Measurements from ENCODE around the gene LCLAT1. TPM values are rescaled to one million over a fixed set of nuclear protein-coding genes. Genes with fewer than 3 reads are reported as not detected.

The LCLAT1 gene
- total RNA-seq, 2 experiments from 2014 or later, result 8.3 to 10.2 TPM

DNA sequence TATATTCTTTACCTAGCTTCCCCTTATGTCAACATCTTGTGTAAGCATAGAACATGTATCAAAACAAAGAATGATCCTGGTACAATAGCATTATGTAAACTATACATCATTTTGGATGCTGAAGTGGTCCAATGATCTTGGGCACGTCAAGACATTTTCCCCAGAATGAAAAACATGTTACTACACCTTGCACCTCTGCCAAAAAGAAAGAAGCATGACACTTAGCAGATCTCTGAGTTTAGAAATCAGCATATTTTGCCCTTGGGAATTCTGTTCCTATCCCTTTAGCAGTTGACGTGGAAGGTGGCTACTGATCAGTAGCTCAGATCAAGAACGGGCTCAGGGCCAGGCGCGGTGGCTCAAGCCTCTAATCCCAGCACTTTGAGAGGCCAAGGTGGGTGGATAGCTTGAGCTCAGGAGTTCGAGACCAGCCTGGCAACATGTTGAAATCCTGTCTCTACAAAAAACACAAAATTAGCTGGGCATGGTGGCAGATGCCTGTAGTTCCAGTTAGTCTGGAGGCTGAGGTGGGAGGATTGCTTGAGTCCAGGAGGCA is 1.7 kb upstream of the LCLAT1 start:
- CTCF ChIA-PET, result interaction anchor here (1.0 to 1.9 kb wide), 3 partner anchors 206 to 280 kb away, joined by 6 to 7 read pairs (median 6); no protein-coding TSS in a partner anchor

DNA sequence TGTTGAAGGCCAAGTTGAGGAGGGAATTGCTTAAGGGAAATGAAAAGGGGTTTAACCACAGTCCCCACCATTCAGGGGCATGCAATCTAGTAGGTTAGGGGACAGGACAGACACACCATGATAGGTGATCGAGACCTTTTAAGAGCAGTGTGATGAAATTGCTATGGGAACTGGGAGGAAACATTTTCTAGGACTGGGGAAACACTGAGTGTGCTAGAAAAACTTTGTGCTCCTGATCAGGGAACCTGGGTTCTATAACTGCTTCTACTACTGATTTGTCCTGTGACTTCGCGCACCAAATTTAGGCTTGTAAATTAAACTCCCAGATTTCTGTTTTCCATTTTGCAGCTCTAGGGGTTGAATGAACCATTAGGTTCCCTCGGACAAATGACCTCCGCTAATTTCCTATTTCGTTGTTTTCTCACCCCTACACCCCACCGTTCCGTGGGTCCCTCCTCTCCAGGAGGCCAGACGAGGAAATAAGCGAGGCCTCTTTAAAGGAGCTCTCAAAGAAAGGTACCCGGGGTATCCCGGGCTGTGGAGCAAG is 371 bp upstream of the LCLAT1 start:
- CTCF ChIA-PET, result interaction anchor here (0.7 to 2.0 kb wide), 7 partner anchors 27 to 281 kb away, joined by 3 to 9 read pairs (median 3); no protein-coding TSS in a partner anchor
- ATAC-seq (ENCODE audit: poor library complexity), result no peak
- POLR2A ChIA-PET, result interaction anchor here (0.6 to 4.1 kb wide), 11 partner anchors 16 to 300 kb away, joined by 3 to 43 read pairs (median 8); partner anchors contain the start of genes LBH and YPEL5
- DNase-seq, result peak in 3 of 14 experiments; percentile 3 to 25 (median 20)
- peak overlapping the region; percentile 99 for H3K4me3 Mint-ChIP-seq
- Histone ChIP-seq H3K27me3 (ENCODE audit: control insufficient read depth in 1 of 2, insufficient read depth in 2 of 2, low read length in 2 of 2) (no peaks in the 10 kb centered on the region), H3K4me1 (ENCODE audit: insufficient read depth, low read length) (peaks cover 14% of the 10 kb centered on the region), H3K4me3 (ENCODE audit: low read length) (peak overlapping the region; percentile 82), H3K9me3 (ENCODE audit: control insufficient read depth in 1 of 2, insufficient read depth in 1 of 2, low read length in 2 of 2) (no peaks in the 10 kb centered on the region), H3K36me3 (ENCODE audit: insufficient read depth, low read length) (peaks cover 7% of the 10 kb centered on the region), H3K27ac (ENCODE audit: low read depth in 1 of 2, low read length in 2 of 2) (peak overlapping the region; percentile 81 to 85)
- H3K36me3 Mint-ChIP-seq (ENCODE audit: low read depth), result peaks cover 23% of the 10 kb centered on the region
- H3K4me1 Mint-ChIP-seq (ENCODE audit: low read depth), result peaks cover 49% of the 10 kb centered on the region
- H3K27me3 Mint-ChIP-seq, result no peaks in the 10 kb centered on the region
- H3K9me3 Mint-ChIP-seq, result no peaks in the 10 kb centered on the region
- H3K27ac Mint-ChIP-seq, result peak overlapping the region; percentile 99
- intact Hi-C loops (cut with DNase I, micrococcal nuclease), result loop anchor here (1.0 to 10.0 kb wide), 7 partner anchors 24 to 299 kb away; partner anchors contain the start of gene YPEL5 (in 1 of the 2)
- TF ChIP-seq, protein P1, sequence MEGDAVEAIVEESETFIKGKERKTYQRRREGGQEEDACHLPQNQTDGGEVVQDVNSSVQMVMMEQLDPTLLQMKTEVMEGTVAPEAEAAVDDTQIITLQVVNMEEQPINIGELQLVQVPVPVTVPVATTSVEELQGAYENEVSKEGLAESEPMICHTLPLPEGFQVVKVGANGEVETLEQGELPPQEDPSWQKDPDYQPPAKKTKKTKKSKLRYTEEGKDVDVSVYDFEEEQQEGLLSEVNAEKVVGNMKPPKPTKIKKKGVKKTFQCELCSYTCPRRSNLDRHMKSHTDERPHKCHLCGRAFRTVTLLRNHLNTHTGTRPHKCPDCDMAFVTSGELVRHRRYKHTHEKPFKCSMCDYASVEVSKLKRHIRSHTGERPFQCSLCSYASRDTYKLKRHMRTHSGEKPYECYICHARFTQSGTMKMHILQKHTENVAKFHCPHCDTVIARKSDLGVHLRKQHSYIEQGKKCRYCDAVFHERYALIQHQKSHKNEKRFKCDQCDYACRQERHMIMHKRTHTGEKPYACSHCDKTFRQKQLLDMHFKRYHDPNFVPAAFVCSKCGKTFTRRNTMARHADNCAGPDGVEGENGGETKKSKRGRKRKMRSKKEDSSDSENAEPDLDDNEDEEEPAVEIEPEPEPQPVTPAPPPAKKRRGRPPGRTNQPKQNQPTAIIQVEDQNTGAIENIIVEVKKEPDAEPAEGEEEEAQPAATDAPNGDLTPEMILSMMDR (IDR thresholded peaks at IDR 0.05), result no peak

More for the DNA sequence above, 1.7 kb upstream of the LCLAT1 start:
- no peaks in the 10 kb centered on the region for H3K9me3 ChIP-seq (ENCODE audit: control insufficient read depth in 1 of 2, insufficient read depth in 1 of 2, low read length in 2 of 2)
- H3K36me3 ChIP-seq (ENCODE audit: insufficient read depth, low read length), result peaks cover 3% of the 10 kb centered on the region
- intact Hi-C loops (cut with DNase I, micrococcal nuclease), result loop anchor here (5.0 to 10.0 kb wide), 3 partner anchors 108 to 298 kb away; partner anchors contain the start of gene YPEL5 (in 1 of the 2)
- TF ChIP-seq, protein P1 (IDR thresholded peaks at IDR 0.05), result no peak
- no peak overlapping the region for H3K27ac ChIP-seq (ENCODE audit: low read depth in 1 of 2, low read length in 2 of 2)
- Mint-ChIP-seq H3K27ac (peak overlapping the region; percentile 99), H3K36me3 (ENCODE audit: low read depth) (peaks cover 23% of the 10 kb centered on the region), H3K4me3 (peak overlapping the region; percentile 99), H3K9me3 (no peaks in the 10 kb centered on the region), H3K27me3 (no peaks in the 10 kb centered on the region), H3K4me1 (ENCODE audit: low read depth) (peaks cover 45% of the 10 kb centered on the region)
- H3K27me3 ChIP-seq (ENCODE audit: control insufficient read depth in 1 of 2, insufficient read depth in 2 of 2, low read length in 2 of 2), result no peaks in the 10 kb centered on the region
- peaks cover 14% of the 10 kb centered on the region for H3K4me1 ChIP-seq (ENCODE audit: insufficient read depth, low read length)
- DNase-seq, result no peak
- ATAC-seq (ENCODE audit: poor library complexity), result no peak
- POLR2A ChIA-PET, result interaction anchor here (0.6 to 4.1 kb wide), 3 partner anchors 43 to 299 kb away, joined by 5 to 37 read pairs (median 16); partner anchors contain the start of gene YPEL5
- no peak overlapping the region for H3K4me3 ChIP-seq (ENCODE audit: low read length)

DNA sequence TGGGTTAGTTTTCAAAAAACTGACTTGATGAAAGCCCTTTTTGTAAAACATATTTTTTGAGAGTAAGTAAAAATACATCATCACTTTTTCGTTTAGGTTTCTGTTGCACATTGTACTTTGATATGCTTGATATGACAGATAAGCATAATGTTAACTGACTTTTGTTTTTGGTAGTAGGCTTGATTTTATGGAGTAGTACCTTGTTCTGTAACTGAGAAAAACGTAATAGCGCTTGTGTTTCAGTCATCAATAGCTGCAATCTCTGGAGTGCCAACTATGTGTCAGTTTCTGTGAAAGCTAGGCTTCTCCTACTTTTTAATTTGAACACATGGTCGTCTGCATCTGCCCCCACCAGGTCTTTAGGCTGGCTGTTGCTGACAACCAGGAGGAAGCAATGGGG is 1.3 kb downstream of the LCLAT1 start:
- ATAC-seq (ENCODE audit: poor library complexity) (peak; percentile 4), DNase-seq (peak in 1 of 14 experiments; percentile 17)
- ChIA-PET CTCF (interaction anchor here (1.0 kb wide), 1 partner anchor 263 kb away, joined by 3 read pairs; no protein-coding TSS in a partner anchor), POLR2A (interaction anchor here (1.2 to 4.1 kb wide), 6 partner anchors 26 to 301 kb away, joined by 4 to 43 read pairs (median 22); partner anchors contain the start of genes LBH and YPEL5)
- Histone ChIP-seq H3K36me3 (ENCODE audit: insufficient read depth, low read length) (peaks cover 7% of the 10 kb centered on the region), H3K4me3 (ENCODE audit: low read length) (peak overlapping the region; percentile 82), H3K4me1 (ENCODE audit: insufficient read depth, low read length) (peaks cover 17% of the 10 kb centered on the region), H3K9me3 (ENCODE audit: control insufficient read depth in 1 of 2, insufficient read depth in 1 of 2, low read length in 2 of 2) (no peaks in the 10 kb centered on the region), H3K27ac (ENCODE audit: low read depth in 1 of 2, low read length in 2 of 2) (peak overlapping the region; percentile 81 to 85), H3K27me3 (ENCODE audit: control insufficient read depth in 1 of 2, insufficient read depth in 2 of 2, low read length in 2 of 2) (no peaks in the 10 kb centered on the region)
- H3K27me3 Mint-ChIP-seq, result no peaks in the 10 kb centered on the region
- H3K27ac Mint-ChIP-seq, result peak overlapping the region; percentile 99
- peaks cover 62% of the 10 kb centered on the region for H3K4me1 Mint-ChIP-seq (ENCODE audit: low read depth)
- H3K36me3 Mint-ChIP-seq (ENCODE audit: low read depth), result peaks cover 23% of the 10 kb centered on the region
- no peaks in the 10 kb centered on the region for H3K9me3 Mint-ChIP-seq
- peak overlapping the region; percentile 99 for H3K4me3 Mint-ChIP-seq
- TF ChIP-seq, protein P1 (IDR thresholded peaks at IDR 0.05), result no peak
- intact Hi-C loops (cut with DNase I, micrococcal nuclease), result loop anchor here (5.0 to 10.0 kb wide), 3 partner anchors 111 to 301 kb away; partner anchors contain the start of gene YPEL5 (in 1 of the 2)

Measured in CD4-positive, alpha-beta T cell (primary cell).